HepG2 (cell line): ENCODE data around the gene FOSB. TPM values are rescaled to one million over a fixed set of nuclear protein-coding genes. Genes with fewer than 3 reads are reported as not detected.

Source experiments
- ADNP ChIP-seq: sonication (generic); formaldehyde crosslinking; IDR thresholded peaks from 2 replicates; pipeline ENCODE4 v1.4.0; 2020; ENCODE audit warnings: missing genetic modification reagents
- CHD4 ChIP-seq: fragments of 200-600 bp; sonication (generic); IDR thresholded peaks from 2 replicates; pipeline ENCODE4 v1.7.0; 2017; ENCODE audit warnings: mild to moderate bottlenecking, low read length, borderline replicate concordance
- DZIP1 ChIP-seq: sonication (generic); formaldehyde crosslinking; IDR thresholded peaks from 2 replicates; pipeline ENCODE4 v1.5.0; 2020; ENCODE audit warnings: mild to moderate bottlenecking, missing genetic modification reagents
- GTF3A ChIP-seq: sonication (generic); formaldehyde crosslinking; conservative IDR thresholded peaks from 2 replicates; pipeline ENCODE4 v1.4.0; 2020; ENCODE audit warnings: mild to moderate bottlenecking, missing genetic modification reagents
- HDAC1 ChIP-seq: sonication (generic); formaldehyde crosslinking; IDR thresholded peaks from 2 replicates; pipeline ENCODE4 v1.5.1; 2020; ENCODE audit warnings: mild to moderate bottlenecking, missing genetic modification reagents
- NBN ChIP-seq: fragments of 450-650 bp; conservative IDR thresholded peaks from 2 replicates; pipeline ENCODE4 v1.6.1; 2017
- RBM22 ChIP-seq: fragments of 200-400 bp; formaldehyde crosslinking; optimal IDR thresholded peaks from 2 replicates; pipeline ENCODE3; 2017; ENCODE audit warnings: mild to moderate bottlenecking, low read length, moderate library complexity
- REST ChIP-seq, 2 experiments: IDR thresholded peaks; 2 replicates each; pipeline ENCODE4 v1.6.1; 2011 to 2012; ENCODE audit warnings: low read length in 2 of 2, borderline replicate concordance in 1 of 2, low read depth in 1 of 2, mild to moderate bottlenecking in 1 of 2, moderate library complexity in 1 of 2
- ZBTB46 ChIP-seq: sonication (generic); formaldehyde crosslinking; IDR thresholded peaks from 2 replicates; pipeline ENCODE4 v1.4.0; 2020; ENCODE audit warnings: mild to moderate bottlenecking, missing genetic modification reagents, borderline replicate concordance
- ZNF431 ChIP-seq: sonication (generic); formaldehyde crosslinking; IDR thresholded peaks from 2 replicates; pipeline ENCODE4 v1.9.0; 2022; ENCODE audit warnings: missing genetic modification reagents, low read depth, mild to moderate bottlenecking, borderline replicate concordance
- ZNF674 ChIP-seq: sonication (generic); formaldehyde crosslinking; IDR thresholded peaks from 2 replicates; pipeline ENCODE4 v1.5.0; 2020; ENCODE audit warnings: low read depth, mild to moderate bottlenecking, missing genetic modification reagents
- ZNF747 ChIP-seq: sonication (generic); formaldehyde crosslinking; IDR thresholded peaks from 2 replicates; pipeline ENCODE4 v1.8.1; 2023; ENCODE audit warnings: missing genetic modification reagents, mild to moderate bottlenecking, borderline replicate concordance
- polyA plus RNA-seq, 8 experiments: library from polyadenylated mRNA; depleted of rRNA in 3 of 8; stranded (reverse) in 7 of 8; unstranded in 1 of 8; fragments of >200 nt; fragmentation: Illumina TruSeq in 4 of 8; extraction: Trizol in 4 of 8; gene quantifications; 2 replicates each; pipeline versions ENCODE4 v1.2.1 to v1.2.3, GENCODE V29; 2011 to 2016; ENCODE audit warnings: low read depth in 4 of 8, missing spikeins in 1 of 8, mixed read lengths in 1 of 8; ENCODE audit not compliant: insufficient read depth in 1 of 8
- total RNA-seq, 5 experiments: library from RNA; depleted of rRNA; stranded (reverse); fragments of >200 nt; fragmentation: Illumina TruSeq; extraction: Trizol; gene quantifications; 2 replicates each; pipeline ENCODE4 v1.2.3, GENCODE V29; 2016; ENCODE audit warnings: low read depth in 1 of 5
- TF ChIP-seq, protein P1 (sequence below): sonication (generic); formaldehyde crosslinking; IDR thresholded peaks from 2 replicates; pipeline ENCODE4 v1.5.1; 2020; ENCODE audit warnings: mild to moderate bottlenecking, missing genetic modification reagents, borderline replicate concordance
- TF ChIP-seq, protein P2 (sequence below): sonication (generic); formaldehyde crosslinking; conservative IDR thresholded peaks from 2 replicates; pipeline ENCODE4 v1.4.0; 2020; ENCODE audit warnings: mild to moderate bottlenecking, missing genetic modification reagents, moderate library complexity

Gene FOSB
- total and polyA plus RNA-seq, 2 of the 13 experiments (the other 11 are each of a cell fraction or from before 2014, with no cell fraction given), result 2.8 to 6.0 TPM

GRCh38 chr19:45424191-45425058 lies 43.4 kb upstream of the FOSB start (continued):
- TF ChIP-seq REST (IDR thresholded peaks at IDR 0.05; ENCODE audit: borderline replicate concordance in 1 of 2, low read depth in 1 of 2, low read length in 2 of 2) (no peak), DZIP1 (CRISPR knock-in tag) (no peak), ZNF674 (CRISPR knock-in tag) (0 out of 2 replicates have a peak, but pooled peaks have one; percentile 24), NBN (no peak), ZNF747 (CRISPR knock-in tag) (no peak), ZBTB46 (CRISPR knock-in tag) (no peak), ADNP (CRISPR knock-in tag) (peak; percentile 57; the same call in 1 of the 2 replicates), RBM22 (peak; percentile 68), HDAC1 (CRISPR knock-in tag) (peak; percentile 69), ZNF431 (CRISPR knock-in tag) (no peak), CHD4 (no peak), GTF3A (CRISPR knock-in tag) (no peak)
- TF ChIP-seq, protein P1, sequence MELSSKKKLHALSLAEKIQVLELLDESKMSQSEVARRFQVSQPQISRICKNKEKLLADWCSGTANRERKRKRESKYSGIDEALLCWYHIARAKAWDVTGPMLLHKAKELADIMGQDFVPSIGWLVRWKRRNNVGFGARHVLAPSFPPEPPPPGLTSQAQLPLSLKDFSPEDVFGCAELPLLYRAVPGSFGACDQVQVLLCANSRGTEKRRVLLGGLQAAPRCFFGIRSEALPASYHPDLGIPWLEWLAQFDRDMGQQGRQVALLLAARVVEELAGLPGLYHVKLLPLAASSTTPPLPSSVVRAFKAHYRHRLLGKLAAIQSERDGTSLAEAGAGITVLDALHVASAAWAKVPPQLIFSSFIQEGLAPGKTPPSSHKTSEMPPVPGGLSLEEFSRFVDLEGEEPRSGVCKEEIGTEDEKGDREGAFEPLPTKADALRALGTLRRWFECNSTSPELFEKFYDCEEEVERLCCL, result no peak
- TF ChIP-seq, protein P2, sequence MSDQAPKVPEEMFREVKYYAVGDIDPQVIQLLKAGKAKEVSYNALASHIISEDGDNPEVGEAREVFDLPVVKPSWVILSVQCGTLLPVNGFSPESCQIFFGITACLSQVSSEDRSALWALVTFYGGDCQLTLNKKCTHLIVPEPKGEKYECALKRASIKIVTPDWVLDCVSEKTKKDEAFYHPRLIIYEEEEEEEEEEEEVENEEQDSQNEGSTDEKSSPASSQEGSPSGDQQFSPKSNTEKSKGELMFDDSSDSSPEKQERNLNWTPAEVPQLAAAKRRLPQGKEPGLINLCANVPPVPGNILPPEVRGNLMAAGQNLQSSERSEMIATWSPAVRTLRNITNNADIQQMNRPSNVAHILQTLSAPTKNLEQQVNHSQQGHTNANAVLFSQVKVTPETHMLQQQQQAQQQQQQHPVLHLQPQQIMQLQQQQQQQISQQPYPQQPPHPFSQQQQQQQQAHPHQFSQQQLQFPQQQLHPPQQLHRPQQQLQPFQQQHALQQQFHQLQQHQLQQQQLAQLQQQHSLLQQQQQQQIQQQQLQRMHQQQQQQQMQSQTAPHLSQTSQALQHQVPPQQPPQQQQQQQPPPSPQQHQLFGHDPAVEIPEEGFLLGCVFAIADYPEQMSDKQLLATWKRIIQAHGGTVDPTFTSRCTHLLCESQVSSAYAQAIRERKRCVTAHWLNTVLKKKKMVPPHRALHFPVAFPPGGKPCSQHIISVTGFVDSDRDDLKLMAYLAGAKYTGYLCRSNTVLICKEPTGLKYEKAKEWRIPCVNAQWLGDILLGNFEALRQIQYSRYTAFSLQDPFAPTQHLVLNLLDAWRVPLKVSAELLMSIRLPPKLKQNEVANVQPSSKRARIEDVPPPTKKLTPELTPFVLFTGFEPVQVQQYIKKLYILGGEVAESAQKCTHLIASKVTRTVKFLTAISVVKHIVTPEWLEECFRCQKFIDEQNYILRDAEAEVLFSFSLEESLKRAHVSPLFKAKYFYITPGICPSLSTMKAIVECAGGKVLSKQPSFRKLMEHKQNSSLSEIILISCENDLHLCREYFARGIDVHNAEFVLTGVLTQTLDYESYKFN (CRISPR knock-in tag), result peak; percentile 45; the same call in 1 of the 2 replicates
